Stimulated activated effector memory CD8-positive, alpha-beta T cell treated with anti-CD3 and anti-CD28 coated beads, Interleukin-12 subunit alpha, Interleukin-12 subunit beta, amount 100 ng/mL, for 72 hours (primary cell): ENCODE data around the gene ROR1.

Source experiments
- ATAC-seq: fragments of 150-1000 bp; cut with Tn5 transposase; 2 replicates; pipeline ENCODE4 v1.10.0; 2021
- DNase-seq, 2 donors: peaks; one replicate each; pipeline ENCODE4 v3.0.0; 2021 to 2022; ENCODE audit warnings: low spot score in 2 of 2
- H3K27ac Mint-ChIP-seq: one replicate; pipeline ENCODE4 v1.8.0; 2022; ENCODE audit warnings: mild to moderate bottlenecking, mixed read lengths
- H3K36me3 Mint-ChIP-seq: one replicate; pipeline ENCODE4 v1.8.0; 2022; ENCODE audit warnings: mild to moderate bottlenecking, mixed read lengths
- H3K4me1 Mint-ChIP-seq: one replicate; pipeline ENCODE4 v1.8.0; 2022; ENCODE audit warnings: mixed read lengths
- H3K4me3 Mint-ChIP-seq: one replicate; pipeline ENCODE4 v1.8.0; 2022; ENCODE audit warnings: mild to moderate bottlenecking, mixed read lengths
- H3K9me3 Mint-ChIP-seq: one replicate; pipeline ENCODE4 v1.8.0; 2022; ENCODE audit warnings: mixed read lengths

Gene ROR1

GRCh38 chr1:64033667-64034220, 259.9 kb downstream of the ROR1 start:
- H3K27ac Mint-ChIP-seq = no peak overlapping the region
- DNase-seq (no peak), ATAC-seq (no peak)
- H3K9me3 Mint-ChIP-seq = no peaks in the 10 kb centered on the region
- H3K36me3 Mint-ChIP-seq = no peaks in the 10 kb centered on the region
- H3K4me3 Mint-ChIP-seq = no peak overlapping the region
- no peaks in the 10 kb centered on the region for H3K4me1 Mint-ChIP-seq

- Mint-ChIP-seq H3K36me3 (no peaks in the 10 kb centered on the region), H3K27ac (no peak overlapping the region), H3K4me1 (no peaks in the 10 kb centered on the region), H3K9me3 (no peaks in the 10 kb centered on the region), H3K4me3 (no peak overlapping the region)
- DNase-seq = no peak
- ATAC-seq = no peak
Observed at GRCh38 chr1:64036549-64036948, 262.7 kb downstream of the ROR1 start.

- Mint-ChIP-seq H3K9me3 (no peaks in the 10 kb centered on the region), H3K4me1 (no peaks in the 10 kb centered on the region), H3K27ac (no peak overlapping the region), H3K36me3 (no peaks in the 10 kb centered on the region), H3K4me3 (no peak overlapping the region)
- DNase-seq (no peak), ATAC-seq (no peak)
Observed at GRCh38 chr1:64038119-64038518, 264.3 kb downstream of the ROR1 start.

- Mint-ChIP-seq H3K4me1 (no peaks in the 10 kb centered on the region), H3K4me3 (no peak overlapping the region), H3K9me3 (no peaks in the 10 kb centered on the region), H3K36me3 (no peaks in the 10 kb centered on the region), H3K27ac (no peak overlapping the region)
- no peak for DNase-seq
- no peak for ATAC-seq
Observed at GRCh38 chr1:64038965-64039364, 265.1 kb downstream of the ROR1 start.

- Mint-ChIP-seq H3K4me1 (no peaks in the 10 kb centered on the region), H3K4me3 (no peak overlapping the region), H3K27ac (no peak overlapping the region), H3K36me3 (no peaks in the 10 kb centered on the region), H3K9me3 (no peaks in the 10 kb centered on the region)
- ATAC-seq = no peak
- no peak for DNase-seq
Observed at GRCh38 chr1:64039390-64039926, 265.6 kb downstream of the ROR1 start.

GRCh38 chr1:64041371-64042131, 267.7 kb downstream of the ROR1 start:
- no peak for DNase-seq
- Mint-ChIP-seq H3K36me3 (no peaks in the 10 kb centered on the region), H3K4me3 (no peak overlapping the region), H3K9me3 (no peaks in the 10 kb centered on the region), H3K27ac (no peak overlapping the region), H3K4me1 (no peaks in the 10 kb centered on the region)
- ATAC-seq = no peak

- no peak for DNase-seq
- no peak overlapping the region for H3K27ac Mint-ChIP-seq
- ATAC-seq = no peak
- no peak overlapping the region for H3K4me3 Mint-ChIP-seq
- no peaks in the 10 kb centered on the region for H3K9me3 Mint-ChIP-seq
- H3K36me3 Mint-ChIP-seq = no peaks in the 10 kb centered on the region
- H3K4me1 Mint-ChIP-seq = no peaks in the 10 kb centered on the region
Observed at GRCh38 chr1:64042331-64043100, 268.7 kb downstream of the ROR1 start.

- Mint-ChIP-seq H3K9me3 (no peaks in the 10 kb centered on the region), H3K4me3 (no peak overlapping the region), H3K27ac (no peak overlapping the region), H3K36me3 (no peaks in the 10 kb centered on the region), H3K4me1 (no peaks in the 10 kb centered on the region)
- DNase-seq = no peak
- ATAC-seq = no peak
Observed at GRCh38 chr1:64043288-64043687, 269.5 kb downstream of the ROR1 start.

- no peak for DNase-seq
- Mint-ChIP-seq H3K36me3 (no peaks in the 10 kb centered on the region), H3K9me3 (no peaks in the 10 kb centered on the region), H3K27ac (no peak overlapping the region), H3K4me1 (no peaks in the 10 kb centered on the region), H3K4me3 (no peak overlapping the region)
- no peak for ATAC-seq
Observed at GRCh38 chr1:64043976-64044375, 270.2 kb downstream of the ROR1 start.

GRCh38 chr1:64046243-64046642, 272.4 kb downstream of the ROR1 start:
- ATAC-seq (no peak), DNase-seq (no peak)
- H3K27ac Mint-ChIP-seq = no peak overlapping the region
- H3K4me1 Mint-ChIP-seq = no peaks in the 10 kb centered on the region
- H3K9me3 Mint-ChIP-seq = no peaks in the 10 kb centered on the region
- no peaks in the 10 kb centered on the region for H3K36me3 Mint-ChIP-seq
- no peak overlapping the region for H3K4me3 Mint-ChIP-seq

GRCh38 chr1:64046891-64047290, 273.1 kb downstream of the ROR1 start:
- Mint-ChIP-seq H3K27ac (no peak overlapping the region), H3K4me3 (no peak overlapping the region), H3K36me3 (no peaks in the 10 kb centered on the region), H3K4me1 (no peaks in the 10 kb centered on the region), H3K9me3 (no peaks in the 10 kb centered on the region)
- DNase-seq (no peak), ATAC-seq (no peak)

GRCh38 chr1:64047549-64047996, 273.8 kb downstream of the ROR1 start:
- no peaks in the 10 kb centered on the region for H3K9me3 Mint-ChIP-seq
- no peaks in the 10 kb centered on the region for H3K36me3 Mint-ChIP-seq
- H3K4me3 Mint-ChIP-seq = no peak overlapping the region
- no peaks in the 10 kb centered on the region for H3K4me1 Mint-ChIP-seq
- no peak overlapping the region for H3K27ac Mint-ChIP-seq
- ATAC-seq = no peak
- no peak for DNase-seq

GRCh38 chr1:64049900-64050540, 276.2 kb downstream of the ROR1 start:
- DNase-seq (no peak), ATAC-seq (no peak)
- Mint-ChIP-seq H3K4me1 (no peaks in the 10 kb centered on the region), H3K4me3 (no peak overlapping the region), H3K9me3 (no peaks in the 10 kb centered on the region), H3K36me3 (no peaks in the 10 kb centered on the region), H3K27ac (no peak overlapping the region)

- Mint-ChIP-seq H3K9me3 (no peaks in the 10 kb centered on the region), H3K4me1 (no peaks in the 10 kb centered on the region), H3K36me3 (no peaks in the 10 kb centered on the region), H3K27ac (no peak overlapping the region), H3K4me3 (no peak overlapping the region)
- ATAC-seq (no peak), DNase-seq (no peak)
Observed at GRCh38 chr1:64050601-64051000, 276.8 kb downstream of the ROR1 start.

GRCh38 chr1:64051796-64052195, 278.0 kb downstream of the ROR1 start:
- no peak overlapping the region for H3K27ac Mint-ChIP-seq
- no peaks in the 10 kb centered on the region for H3K4me1 Mint-ChIP-seq
- H3K9me3 Mint-ChIP-seq = no peaks in the 10 kb centered on the region
- no peak overlapping the region for H3K4me3 Mint-ChIP-seq
- no peaks in the 10 kb centered on the region for H3K36me3 Mint-ChIP-seq
- ATAC-seq (no peak), DNase-seq (no peak)
